HL-60 (cell line): ENCODE data around the gene NUP98.

Experiments
- DNase-seq, 2 experiments: peaks; one replicate each; pipeline ENCODE4 v3.0.0-alpha.2; 2010 to 2020; ENCODE audit warnings: low read depth in 1 of 2, low spot score in 1 of 2
- H3K27ac ChIP-seq: fragments of 250-450 bp; sonication (Bioruptor Pico); replicated peaks from 2 replicates; pipeline ENCODE4 v1.5.1; 2020; ENCODE audit warnings: mild to moderate bottlenecking, moderate library complexity
- H3K27me3 ChIP-seq: fragments of 250-450 bp; sonication (Bioruptor Pico); 2 replicates; pipeline ENCODE4 v1.5.1; 2021; ENCODE audit warnings: mild to moderate bottlenecking, moderate library complexity; ENCODE audit not compliant: insufficient read depth, poor library complexity, severe bottlenecking
- H3K4me3 ChIP-seq: replicated peaks from 2 replicates; pipeline ENCODE4 v1.5.1; 2011; ENCODE audit warnings: mild to moderate bottlenecking, control low read depth, low read length; ENCODE audit not compliant: insufficient read depth
- CTCF ChIP-seq: IDR thresholded peaks from one replicate; pipeline ENCODE4 v1.5.1; 2011; ENCODE audit warnings: low read length, control low read depth, inconsistent platforms; ENCODE audit not compliant: insufficient read depth
- GABPA ChIP-seq: IDR thresholded peaks from 2 replicates; pipeline ENCODE4 v1.6.1; 2012; ENCODE audit warnings: low read depth
- POLR2AphosphoS5 ChIP-seq: IDR thresholded peaks from 2 replicates; pipeline ENCODE4 v1.6.1; 2012; ENCODE audit warnings: low read depth
- REST ChIP-seq: IDR thresholded peaks from 2 replicates; pipeline ENCODE4 v1.6.1; 2012; ENCODE audit warnings: low read depth; ENCODE audit not compliant: insufficient replicate concordance
- SPI1 ChIP-seq: IDR thresholded peaks from 2 replicates; pipeline ENCODE4 v1.6.1; 2012; ENCODE audit warnings: low read depth, mild to moderate bottlenecking, borderline replicate concordance

The NUP98 gene

DNA sequence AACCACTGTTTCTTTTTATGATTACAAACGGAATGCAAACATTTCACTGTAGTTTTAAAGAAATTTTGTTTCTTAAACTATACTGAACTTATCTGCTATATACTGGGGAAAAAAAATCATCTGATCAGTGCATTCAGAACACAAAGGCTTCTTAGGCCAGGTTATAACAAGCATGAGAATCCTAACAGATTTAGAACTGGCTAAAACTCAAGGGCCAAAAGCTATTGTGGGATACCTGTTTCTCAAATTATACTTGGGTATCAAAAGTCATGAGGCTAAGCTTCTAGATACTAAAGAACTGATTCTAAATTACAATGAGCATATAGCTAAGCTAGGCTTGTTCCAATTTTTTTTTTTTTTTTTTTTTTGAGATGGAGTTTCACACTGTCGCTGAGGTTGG lies 96.4 kb downstream of the NUP98 start:
- Histone ChIP-seq H3K4me3 (no peak overlapping the region), H3K27ac (no peak overlapping the region), H3K27me3 (no peaks in the 10 kb centered on the region)
- TF ChIP-seq CTCF = no peak
- TF ChIP-seq SPI1 = no peak
- no peak for TF ChIP-seq GABPA
- TF ChIP-seq POLR2AphosphoS5 = no peak
- no peak for TF ChIP-seq REST
- DNase-seq = no peak

- no peak overlapping the region for H3K4me3 ChIP-seq
- DNase-seq = no peak
- TF ChIP-seq SPI1 (no peak), CTCF (no peak), GABPA (no peak), REST (no peak)
- no peaks in the 10 kb centered on the region for H3K27me3 ChIP-seq
- no peak overlapping the region for H3K27ac ChIP-seq
These were observed 96.9 kb downstream of the NUP98 start for GRCh38 chr11:3700410-3700809.

GRCh38 chr11:3686751-3687150 lies 110.6 kb downstream of the NUP98 start:
- DNase-seq = no peak
- TF ChIP-seq REST (no peak), SPI1 (no peak)
- H3K27me3 ChIP-seq = no peaks in the 10 kb centered on the region
- no peak overlapping the region for H3K27ac ChIP-seq
- H3K4me3 ChIP-seq = no peak overlapping the region

DNA sequence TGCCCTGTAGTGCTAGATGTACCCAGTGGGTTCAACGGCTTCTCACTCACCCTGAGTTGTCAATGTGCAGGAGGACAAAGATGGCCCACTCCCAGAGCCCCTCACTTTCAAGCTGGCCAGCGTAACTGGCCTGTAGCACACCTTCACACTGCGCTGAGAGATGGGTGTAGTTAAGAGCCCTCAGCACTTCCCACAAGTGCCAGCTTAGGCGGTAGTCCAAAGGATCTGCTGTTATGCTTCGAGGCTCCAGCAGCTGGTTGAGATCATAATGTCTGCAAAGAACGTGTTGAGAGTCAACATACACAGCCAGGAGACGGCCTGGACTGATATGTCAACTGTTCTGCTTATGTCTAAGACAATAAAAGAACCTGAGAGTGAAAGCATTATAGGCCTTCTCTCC lies 111.4 kb downstream of the NUP98 start:
- DNase-seq = no peak
- TF ChIP-seq SPI1 (no peak), GABPA (no peak), CTCF (no peak), POLR2AphosphoS5 (no peak), REST (no peak)

More for the DNA sequence above, 111.4 kb downstream of the NUP98 start:
- Histone ChIP-seq H3K27me3 (no peaks in the 10 kb centered on the region), H3K4me3 (no peak overlapping the region), H3K27ac (no peak overlapping the region)
